Measurements from ENCODE around the gene HELQ.
A peak's percentile ranks its signal among the peaks of the same experiment; 100 is the strongest.

HELQ gene

DNA sequence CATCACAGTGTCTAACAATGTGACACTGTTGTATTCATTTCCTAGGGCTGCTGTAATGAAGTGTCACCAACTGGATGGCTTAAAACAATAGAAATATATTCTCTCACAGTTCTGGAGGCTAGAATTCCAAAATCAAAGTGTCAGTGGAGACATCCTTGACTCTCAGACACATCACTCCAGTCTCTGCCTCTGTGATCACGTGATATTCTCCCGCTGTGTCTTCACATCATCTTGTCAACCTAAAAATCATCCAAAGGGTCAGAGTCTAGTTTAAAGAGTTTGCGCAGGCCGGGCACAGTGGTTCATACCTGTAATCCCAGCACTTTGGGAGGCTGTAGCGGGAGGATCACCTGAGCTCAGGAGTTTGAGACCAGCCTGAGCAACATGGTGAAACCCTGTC, 84.4 kb downstream of the HELQ start:
- no peak for DNase-seq (ENCODE audit: low read depth, low spot score)
- ChIA-PET CTCF (interaction anchor here (1.0 to 4.0 kb wide), 2 partner anchors 9 to 14 kb away, joined by 3 to 27 read pairs; no protein-coding TSS in a partner anchor), POLR2A (no interaction called here)
- no peak overlapping the region for H3K4me3 ChIP-seq (ENCODE audit: low read depth, low read length)
- TF ChIP-seq, protein P1, sequence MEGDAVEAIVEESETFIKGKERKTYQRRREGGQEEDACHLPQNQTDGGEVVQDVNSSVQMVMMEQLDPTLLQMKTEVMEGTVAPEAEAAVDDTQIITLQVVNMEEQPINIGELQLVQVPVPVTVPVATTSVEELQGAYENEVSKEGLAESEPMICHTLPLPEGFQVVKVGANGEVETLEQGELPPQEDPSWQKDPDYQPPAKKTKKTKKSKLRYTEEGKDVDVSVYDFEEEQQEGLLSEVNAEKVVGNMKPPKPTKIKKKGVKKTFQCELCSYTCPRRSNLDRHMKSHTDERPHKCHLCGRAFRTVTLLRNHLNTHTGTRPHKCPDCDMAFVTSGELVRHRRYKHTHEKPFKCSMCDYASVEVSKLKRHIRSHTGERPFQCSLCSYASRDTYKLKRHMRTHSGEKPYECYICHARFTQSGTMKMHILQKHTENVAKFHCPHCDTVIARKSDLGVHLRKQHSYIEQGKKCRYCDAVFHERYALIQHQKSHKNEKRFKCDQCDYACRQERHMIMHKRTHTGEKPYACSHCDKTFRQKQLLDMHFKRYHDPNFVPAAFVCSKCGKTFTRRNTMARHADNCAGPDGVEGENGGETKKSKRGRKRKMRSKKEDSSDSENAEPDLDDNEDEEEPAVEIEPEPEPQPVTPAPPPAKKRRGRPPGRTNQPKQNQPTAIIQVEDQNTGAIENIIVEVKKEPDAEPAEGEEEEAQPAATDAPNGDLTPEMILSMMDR (IDR thresholded peaks at IDR 0.05; ENCODE audit: insufficient read depth, low read length, missing control alignments), result no peak

DNA sequence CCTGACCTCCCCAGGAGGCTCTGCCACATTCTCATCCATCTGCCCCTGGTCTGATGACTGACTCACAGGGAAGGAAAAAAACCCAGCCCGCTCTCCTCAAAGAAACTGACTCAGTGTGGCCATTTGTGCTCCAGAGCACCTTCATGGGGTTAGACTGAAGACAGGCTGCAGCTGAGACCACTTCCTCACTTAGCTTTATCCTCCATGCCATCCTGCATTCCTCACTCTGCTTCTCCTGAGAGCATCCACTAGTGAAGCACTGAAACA, 85.0 kb downstream of the HELQ start:
- ChIA-PET CTCF (interaction anchor here (1.0 to 4.0 kb wide), 3 partner anchors 8 to 271 kb away, joined by 3 to 27 read pairs (median 3); no protein-coding TSS in a partner anchor), POLR2A (no interaction called here)
- TF ChIP-seq, protein P1 (IDR thresholded peaks at IDR 0.05; ENCODE audit: insufficient read depth, low read length, missing control alignments), result no peak
- no peak for DNase-seq (ENCODE audit: low read depth, low spot score)
- no peak overlapping the region for H3K4me3 ChIP-seq (ENCODE audit: low read depth, low read length)

DNA sequence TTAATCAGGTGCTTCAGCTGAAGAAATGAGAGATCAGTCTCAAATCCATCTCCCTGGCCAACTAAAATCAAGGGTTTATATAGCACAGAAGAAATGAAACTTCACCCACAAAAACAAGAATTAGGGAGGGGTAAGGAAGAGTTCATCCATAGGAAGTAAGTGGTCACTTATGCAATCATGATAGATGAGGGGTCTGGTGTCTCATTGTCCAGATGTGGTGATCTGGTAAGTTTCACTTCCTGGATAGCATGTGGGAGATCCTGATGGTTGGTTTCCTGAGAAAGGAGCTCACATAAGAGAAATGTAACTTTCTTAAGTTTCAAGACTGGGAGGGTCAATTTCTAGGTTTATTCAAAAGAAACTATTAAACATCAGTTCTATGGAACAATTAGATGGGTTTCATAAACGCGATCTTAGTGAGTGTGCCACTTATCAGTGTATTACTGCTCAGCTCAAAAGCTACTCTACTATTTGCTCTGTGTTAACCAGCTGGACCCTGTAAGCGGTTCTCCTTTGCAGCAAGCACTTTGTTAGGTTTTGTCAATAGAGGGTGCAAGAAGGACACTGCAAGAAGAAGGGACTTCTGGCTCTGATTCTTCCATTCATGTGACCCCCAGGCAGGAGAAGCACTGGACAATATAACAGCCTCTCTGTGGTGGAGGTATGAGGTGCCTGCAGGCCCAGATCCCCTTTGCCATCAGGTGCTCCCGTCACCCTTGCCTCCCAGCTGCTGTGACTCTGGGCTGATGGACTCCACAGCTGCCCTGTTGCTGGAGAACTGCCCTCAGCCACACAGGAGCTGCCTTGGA, 85.6 kb downstream of the HELQ start:
- ChIA-PET POLR2A (no interaction called here), CTCF (interaction anchor here (1.0 to 4.0 kb wide), 3 partner anchors 8 to 271 kb away, joined by 3 to 27 read pairs (median 3); no protein-coding TSS in a partner anchor)
- H3K4me3 ChIP-seq (ENCODE audit: low read depth, low read length), result no peak overlapping the region
- no peak for DNase-seq (ENCODE audit: low read depth, low spot score)
- TF ChIP-seq, protein P1 (IDR thresholded peaks at IDR 0.05; ENCODE audit: insufficient read depth, low read length, missing control alignments), result no peak

DNA sequence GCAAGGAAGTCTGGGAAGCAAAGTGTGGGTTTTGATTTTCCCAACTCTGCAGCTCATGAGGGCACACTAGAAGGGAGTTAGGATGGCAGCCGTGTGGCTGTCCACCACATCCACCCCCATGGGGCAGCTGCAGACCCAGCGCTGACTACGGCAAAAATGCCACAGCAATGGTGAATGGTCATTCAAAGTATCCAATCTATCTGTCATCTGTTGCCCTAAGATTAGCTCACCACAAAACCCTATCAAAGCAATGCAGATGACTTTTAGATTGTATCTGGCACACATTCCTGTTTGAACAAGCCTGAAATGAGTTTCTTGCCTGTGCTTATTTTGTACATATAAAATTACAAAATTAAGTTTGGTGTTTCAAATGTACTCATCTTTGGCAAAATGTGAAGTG, 91.3 kb downstream of the HELQ start:
- TF ChIP-seq, protein P1 (IDR thresholded peaks at IDR 0.05; ENCODE audit: insufficient read depth, low read length, missing control alignments), result no peak
- ChIA-PET CTCF (interaction anchor here (1.1 to 3.6 kb wide), 3 partner anchors 10 to 275 kb away, joined by 3 to 15 read pairs (median 3); no protein-coding TSS in a partner anchor), POLR2A (interaction anchor here (0.7 kb wide), 1 partner anchor 25 kb away, joined by 4 read pairs; no protein-coding TSS in a partner anchor)
- H3K4me3 ChIP-seq (ENCODE audit: low read depth, low read length), result no peak overlapping the region
- no peak for DNase-seq (ENCODE audit: low read depth, low spot score)

DNA sequence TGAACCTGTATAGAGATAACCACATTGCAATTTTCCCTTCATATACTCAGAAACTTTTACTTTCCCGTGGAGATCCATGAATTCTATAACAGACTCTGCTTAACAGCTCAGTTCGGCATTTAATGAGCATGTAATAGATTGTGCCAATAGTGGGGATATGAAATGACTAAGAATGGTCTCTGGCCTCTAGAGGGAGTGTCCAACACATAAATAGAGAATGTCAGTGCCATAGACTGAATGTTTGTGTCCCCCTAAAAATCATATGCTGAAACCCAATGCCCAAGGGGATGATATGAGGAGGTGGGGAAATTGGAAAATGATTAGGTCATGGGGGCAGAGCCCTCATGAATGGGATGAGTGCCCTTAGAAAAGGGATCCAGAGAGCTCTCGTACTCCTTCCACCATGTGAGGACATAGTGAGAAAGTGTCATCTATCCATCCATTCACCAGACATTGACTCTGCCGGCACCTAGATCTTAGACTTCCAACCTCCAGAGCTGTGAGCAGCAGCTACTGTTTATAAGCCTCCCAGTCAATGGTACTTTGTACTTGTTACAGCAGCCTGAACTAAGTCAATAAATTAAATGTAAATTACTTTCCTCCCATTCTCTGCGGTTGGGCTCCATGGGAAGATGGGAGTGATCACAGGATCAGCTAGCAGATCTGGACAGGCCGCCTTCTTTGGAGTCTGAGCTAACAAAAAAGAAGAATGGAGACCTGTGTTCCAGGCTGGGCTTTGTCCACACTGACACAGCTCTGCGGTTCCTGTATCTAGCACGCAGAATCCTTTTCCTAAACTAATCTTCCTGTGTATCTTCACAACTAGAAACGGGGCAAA, 92.9 kb downstream of the HELQ start:
- no peak for DNase-seq (ENCODE audit: low read depth, low spot score)
- ChIA-PET CTCF (interaction anchor here (0.6 to 3.6 kb wide), 13 partner anchors 9 to 278 kb away, joined by 3 to 27 read pairs (median 4); partner anchors contain the start of genes HELQ and MRPS18C), POLR2A (no interaction called here)
- no peak overlapping the region for H3K4me3 ChIP-seq (ENCODE audit: low read depth, low read length)
- TF ChIP-seq, protein P1 (IDR thresholded peaks at IDR 0.05; ENCODE audit: insufficient read depth, low read length, missing control alignments), result peak; percentile 25
